Prostate gland (tissue), 2 donors: ENCODE results near the gene KCNG2.

Experiments
- POLR2A ChIP-seq: fragments of 450-650 bp; IDR thresholded peaks from one replicate; pipeline ENCODE4 v1.6.1; 2016; ENCODE audit warnings: antibody characterized with exemption, mild to moderate bottlenecking
- TF ChIP-seq, protein P1 (sequence below), 4 experiments: fragments of 200-600 bp in 2 of 4; fragments of 450-650 bp in 2 of 4; sonication (generic) in 2 of 4; IDR thresholded peaks; 1 replicate in 3 of 4; 2 replicates in 1 of 4; pipeline ENCODE4 v1.5.1; 2016 to 2019; ENCODE audit warnings: antibody characterized with exemption in 4 of 4, mild to moderate bottlenecking in 2 of 4, moderate library complexity in 2 of 4

DNA sequence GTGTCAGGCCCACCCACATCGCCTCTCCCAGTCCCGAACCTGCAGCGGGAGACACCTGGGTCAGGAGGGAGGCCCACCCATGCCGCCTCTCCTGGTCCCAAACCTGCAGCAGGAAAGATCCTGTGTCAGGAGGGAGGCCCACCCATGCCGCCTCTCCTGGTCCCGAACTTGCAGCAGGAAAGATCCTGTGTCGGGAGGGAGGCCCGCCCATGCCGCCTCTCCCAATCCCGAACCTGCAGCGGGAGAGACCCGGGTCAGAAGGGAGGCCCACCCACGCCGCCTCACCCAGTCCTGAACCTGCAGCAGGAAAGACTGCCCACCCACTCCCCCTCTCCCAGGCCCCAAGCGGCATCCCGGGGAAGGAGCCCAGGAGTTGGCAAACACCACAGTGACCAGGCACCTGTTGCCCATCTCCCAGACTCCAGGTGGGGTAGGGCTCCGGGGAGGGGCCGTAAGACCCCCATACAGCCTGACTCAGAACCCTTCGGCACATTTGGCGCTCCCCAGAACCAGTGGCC lies 145.9 kb downstream of the KCNG2 start:
- TF ChIP-seq, protein P1, sequence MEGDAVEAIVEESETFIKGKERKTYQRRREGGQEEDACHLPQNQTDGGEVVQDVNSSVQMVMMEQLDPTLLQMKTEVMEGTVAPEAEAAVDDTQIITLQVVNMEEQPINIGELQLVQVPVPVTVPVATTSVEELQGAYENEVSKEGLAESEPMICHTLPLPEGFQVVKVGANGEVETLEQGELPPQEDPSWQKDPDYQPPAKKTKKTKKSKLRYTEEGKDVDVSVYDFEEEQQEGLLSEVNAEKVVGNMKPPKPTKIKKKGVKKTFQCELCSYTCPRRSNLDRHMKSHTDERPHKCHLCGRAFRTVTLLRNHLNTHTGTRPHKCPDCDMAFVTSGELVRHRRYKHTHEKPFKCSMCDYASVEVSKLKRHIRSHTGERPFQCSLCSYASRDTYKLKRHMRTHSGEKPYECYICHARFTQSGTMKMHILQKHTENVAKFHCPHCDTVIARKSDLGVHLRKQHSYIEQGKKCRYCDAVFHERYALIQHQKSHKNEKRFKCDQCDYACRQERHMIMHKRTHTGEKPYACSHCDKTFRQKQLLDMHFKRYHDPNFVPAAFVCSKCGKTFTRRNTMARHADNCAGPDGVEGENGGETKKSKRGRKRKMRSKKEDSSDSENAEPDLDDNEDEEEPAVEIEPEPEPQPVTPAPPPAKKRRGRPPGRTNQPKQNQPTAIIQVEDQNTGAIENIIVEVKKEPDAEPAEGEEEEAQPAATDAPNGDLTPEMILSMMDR (IDR thresholded peaks at IDR 0.05) = no peak
- no peak for TF ChIP-seq POLR2A
